Neural cell (in vitro differentiated cells): ENCODE measurements around the gene STX8. TPM values are rescaled to one million over a fixed set of nuclear protein-coding genes. Genes with fewer than 3 reads are reported as not detected.
"Not testable (repeated sequence)": the region's sequence is repeated elsewhere in the genome, so short reads cannot be mapped to it uniquely, and the experiment has no call there.

ENCODE experiments used
- H2AFZ ChIP-seq: fragments of 200-600, 300-800 bp; sonication (generic), shearing (Covaris generic); 2 replicates; pipeline ENCODE4 v1.6.0; 2014; ENCODE audit warnings: low read depth, mild to moderate bottlenecking, antibody characterized with exemption, low read length, moderate library complexity
- H3F3A ChIP-seq: fragments of 200-600 bp; shearing (Covaris generic); 2 replicates; pipeline ENCODE4 v1.6.1; 2016; ENCODE audit warnings: mild to moderate bottlenecking, moderate library complexity, mixed read lengths, antibody characterized with exemption, low read length; ENCODE audit not compliant: insufficient read depth, poor library complexity, severe bottlenecking
- H3K27ac ChIP-seq: fragments of 200-600, 300-800 bp; sonication (generic), shearing (Covaris generic); 2 replicates; pipeline ENCODE4 v1.5.1; 2014; ENCODE audit warnings: mild to moderate bottlenecking, low read length, moderate library complexity
- H3K27me3 ChIP-seq: fragments of 300-800, 200-600 bp; sonication (generic), shearing (Covaris generic); 2 replicates; pipeline ENCODE4 v1.6.0; 2014; ENCODE audit warnings: mild to moderate bottlenecking, low read depth, low read length, moderate library complexity; ENCODE audit not compliant: insufficient read depth
- H3K36me3 ChIP-seq: fragments of 300-800, 200-600 bp; sonication (generic), shearing (Covaris generic); 2 replicates; pipeline ENCODE4 v1.5.1; 2014; ENCODE audit warnings: mild to moderate bottlenecking, antibody characterized with exemption, low read length, moderate library complexity; ENCODE audit not compliant: insufficient read depth
- H3K4me2 ChIP-seq: fragments of 300-800, 200-600 bp; sonication (generic), shearing (Covaris generic); 2 replicates; pipeline ENCODE4 v1.6.0; 2014; ENCODE audit warnings: mild to moderate bottlenecking, low read length
- H3K4me3 ChIP-seq: fragments of 300-800, 200-600 bp; sonication (generic), shearing (Covaris generic); 2 replicates; pipeline ENCODE4 v1.5.1; 2014; ENCODE audit warnings: mild to moderate bottlenecking, low read length, moderate library complexity
- H3K79me2 ChIP-seq: fragments of 200-600 bp; shearing (Covaris generic); replicated peaks from 2 replicates; pipeline ENCODE4 v1.6.0; 2014; ENCODE audit warnings: mild to moderate bottlenecking, low read length, moderate library complexity; ENCODE audit not compliant: insufficient read depth
- H3K9ac ChIP-seq: fragments of 300-800, 200-600 bp; sonication (generic), shearing (Covaris generic); 2 replicates; pipeline ENCODE4 v1.6.1; 2016; ENCODE audit warnings: mild to moderate bottlenecking, low read length, mixed read lengths
- H3K9me2 ChIP-seq: fragments of 200-600 bp; shearing (Covaris generic); 2 replicates; pipeline ENCODE4 v1.6.1; 2016; ENCODE audit warnings: mild to moderate bottlenecking, low read length, mixed read lengths; ENCODE audit not compliant: insufficient read depth
- H3K9me3 ChIP-seq: fragments of 200-600, 300-800 bp; sonication (generic), shearing (Covaris generic); 2 replicates; pipeline ENCODE4 v1.6.1; 2016; ENCODE audit warnings: mild to moderate bottlenecking, mixed run types, low read length, moderate library complexity, mixed read lengths
- H4K20me1 ChIP-seq: fragments of 200-600 bp; shearing (Covaris generic); 2 replicates; pipeline ENCODE4 v1.6.1; 2016; ENCODE audit warnings: mild to moderate bottlenecking, mixed run types; ENCODE audit not compliant: insufficient read depth
- EP300 ChIP-seq: fragments of 450-650 bp; conservative IDR thresholded peaks from 2 replicates; pipeline ENCODE4 v1.6.1; 2014; ENCODE audit warnings: antibody characterized with exemption, mild to moderate bottlenecking, moderate library complexity; ENCODE audit not compliant: poor library complexity, severe bottlenecking
- EZH2 ChIP-seq: fragments of 200-600, 300-800 bp; shearing (Covaris generic), sonication (generic); IDR thresholded peaks from 2 replicates; pipeline ENCODE4 v1.6.1; 2014; ENCODE audit warnings: antibody characterized with exemption, low read length, borderline replicate concordance, mild to moderate bottlenecking; ENCODE audit not compliant: insufficient read depth, poor library complexity, severe bottlenecking
- MXI1 ChIP-seq: fragments of 450-650 bp; conservative IDR thresholded peaks from 2 replicates; pipeline ENCODE4 v1.6.1; 2014; ENCODE audit warnings: antibody characterized with exemption, mild to moderate bottlenecking; ENCODE audit not compliant: poor library complexity, severe bottlenecking
- POLR2AphosphoS5 ChIP-seq: IDR thresholded peaks from 2 replicates; pipeline ENCODE4 v1.6.1; 2012
- RAD21 ChIP-seq: fragments of 450-650 bp; conservative IDR thresholded peaks from 2 replicates; pipeline ENCODE4 v1.6.1; 2014; ENCODE audit warnings: antibody characterized with exemption, mild to moderate bottlenecking, moderate library complexity
- SMC3 ChIP-seq: fragments of 450-650 bp; conservative IDR thresholded peaks from 2 replicates; pipeline ENCODE4 v1.6.1; 2014; ENCODE audit warnings: antibody characterized with exemption, mild to moderate bottlenecking, moderate library complexity; ENCODE audit not compliant: poor library complexity
- polyA plus RNA-seq: library from polyadenylated mRNA; depleted of rRNA; stranded (reverse); fragments of >200 nt; gene quantifications from 2 replicates; pipeline ENCODE4 v1.2.3, GENCODE V29; 2014
- TF ChIP-seq, protein P1 (sequence below): IDR thresholded peaks from 2 replicates; pipeline ENCODE4 v1.6.1; 2012; ENCODE audit warnings: borderline replicate concordance
- TF ChIP-seq, protein P2 (sequence below): fragments of 450-650 bp; IDR thresholded peaks from 2 replicates; pipeline ENCODE4 v1.5.1; 2014; ENCODE audit warnings: antibody characterized with exemption, mild to moderate bottlenecking, moderate library complexity; ENCODE audit not compliant: poor library complexity, severe bottlenecking

Gene STX8
- polyA plus RNA-seq, 1 donor from 2014 or later: 100 TPM

DNA sequence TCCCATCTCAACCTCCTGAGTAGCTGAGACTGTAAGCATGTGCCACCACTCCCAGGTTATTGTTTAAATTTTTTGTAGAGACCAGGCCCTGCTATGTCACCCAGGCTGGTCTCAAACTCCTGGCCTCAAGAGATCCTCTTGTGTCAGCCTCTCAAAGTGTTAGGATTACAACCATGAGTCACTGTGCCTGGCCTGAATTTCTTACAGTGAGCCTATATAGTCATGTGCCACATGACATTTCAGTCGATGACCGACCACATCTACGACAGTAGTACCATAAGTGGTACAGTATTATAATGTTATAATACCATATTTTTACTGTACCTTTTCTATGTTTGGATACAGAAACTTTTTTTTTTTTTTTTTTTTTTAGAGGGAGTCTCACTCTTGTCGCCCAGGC lies 195.3 kb downstream of the STX8 start:
- Histone ChIP-seq H3K4me2 (no peak overlapping the region), H3K79me2 (no peaks in the 10 kb centered on the region), H3K27me3 (no peaks in the 10 kb centered on the region), H3K9ac (no peak overlapping the region), H2AFZ (no peak overlapping the region), H3K9me2 (no peaks in the 10 kb centered on the region), H4K20me1 (no peaks in the 10 kb centered on the region), H3K36me3 (no peaks in the 10 kb centered on the region), H3F3A (no peaks in the 10 kb centered on the region), H3K4me3 (no peak overlapping the region), H3K9me3 (no peaks in the 10 kb centered on the region), H3K27ac (no peak overlapping the region)
- TF ChIP-seq POLR2AphosphoS5: no peak
- TF ChIP-seq, protein P1, sequence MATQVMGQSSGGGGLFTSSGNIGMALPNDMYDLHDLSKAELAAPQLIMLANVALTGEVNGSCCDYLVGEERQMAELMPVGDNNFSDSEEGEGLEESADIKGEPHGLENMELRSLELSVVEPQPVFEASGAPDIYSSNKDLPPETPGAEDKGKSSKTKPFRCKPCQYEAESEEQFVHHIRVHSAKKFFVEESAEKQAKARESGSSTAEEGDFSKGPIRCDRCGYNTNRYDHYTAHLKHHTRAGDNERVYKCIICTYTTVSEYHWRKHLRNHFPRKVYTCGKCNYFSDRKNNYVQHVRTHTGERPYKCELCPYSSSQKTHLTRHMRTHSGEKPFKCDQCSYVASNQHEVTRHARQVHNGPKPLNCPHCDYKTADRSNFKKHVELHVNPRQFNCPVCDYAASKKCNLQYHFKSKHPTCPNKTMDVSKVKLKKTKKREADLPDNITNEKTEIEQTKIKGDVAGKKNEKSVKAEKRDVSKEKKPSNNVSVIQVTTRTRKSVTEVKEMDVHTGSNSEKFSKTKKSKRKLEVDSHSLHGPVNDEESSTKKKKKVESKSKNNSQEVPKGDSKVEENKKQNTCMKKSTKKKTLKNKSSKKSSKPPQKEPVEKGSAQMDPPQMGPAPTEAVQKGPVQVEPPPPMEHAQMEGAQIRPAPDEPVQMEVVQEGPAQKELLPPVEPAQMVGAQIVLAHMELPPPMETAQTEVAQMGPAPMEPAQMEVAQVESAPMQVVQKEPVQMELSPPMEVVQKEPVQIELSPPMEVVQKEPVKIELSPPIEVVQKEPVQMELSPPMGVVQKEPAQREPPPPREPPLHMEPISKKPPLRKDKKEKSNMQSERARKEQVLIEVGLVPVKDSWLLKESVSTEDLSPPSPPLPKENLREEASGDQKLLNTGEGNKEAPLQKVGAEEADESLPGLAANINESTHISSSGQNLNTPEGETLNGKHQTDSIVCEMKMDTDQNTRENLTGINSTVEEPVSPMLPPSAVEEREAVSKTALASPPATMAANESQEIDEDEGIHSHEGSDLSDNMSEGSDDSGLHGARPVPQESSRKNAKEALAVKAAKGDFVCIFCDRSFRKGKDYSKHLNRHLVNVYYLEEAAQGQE: no peak
- TF ChIP-seq, protein P2, sequence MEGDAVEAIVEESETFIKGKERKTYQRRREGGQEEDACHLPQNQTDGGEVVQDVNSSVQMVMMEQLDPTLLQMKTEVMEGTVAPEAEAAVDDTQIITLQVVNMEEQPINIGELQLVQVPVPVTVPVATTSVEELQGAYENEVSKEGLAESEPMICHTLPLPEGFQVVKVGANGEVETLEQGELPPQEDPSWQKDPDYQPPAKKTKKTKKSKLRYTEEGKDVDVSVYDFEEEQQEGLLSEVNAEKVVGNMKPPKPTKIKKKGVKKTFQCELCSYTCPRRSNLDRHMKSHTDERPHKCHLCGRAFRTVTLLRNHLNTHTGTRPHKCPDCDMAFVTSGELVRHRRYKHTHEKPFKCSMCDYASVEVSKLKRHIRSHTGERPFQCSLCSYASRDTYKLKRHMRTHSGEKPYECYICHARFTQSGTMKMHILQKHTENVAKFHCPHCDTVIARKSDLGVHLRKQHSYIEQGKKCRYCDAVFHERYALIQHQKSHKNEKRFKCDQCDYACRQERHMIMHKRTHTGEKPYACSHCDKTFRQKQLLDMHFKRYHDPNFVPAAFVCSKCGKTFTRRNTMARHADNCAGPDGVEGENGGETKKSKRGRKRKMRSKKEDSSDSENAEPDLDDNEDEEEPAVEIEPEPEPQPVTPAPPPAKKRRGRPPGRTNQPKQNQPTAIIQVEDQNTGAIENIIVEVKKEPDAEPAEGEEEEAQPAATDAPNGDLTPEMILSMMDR: no peak
- no peak for TF ChIP-seq MXI1
- TF ChIP-seq SMC3: no peak
- no peak for TF ChIP-seq EZH2
- no peak for TF ChIP-seq RAD21

DNA sequence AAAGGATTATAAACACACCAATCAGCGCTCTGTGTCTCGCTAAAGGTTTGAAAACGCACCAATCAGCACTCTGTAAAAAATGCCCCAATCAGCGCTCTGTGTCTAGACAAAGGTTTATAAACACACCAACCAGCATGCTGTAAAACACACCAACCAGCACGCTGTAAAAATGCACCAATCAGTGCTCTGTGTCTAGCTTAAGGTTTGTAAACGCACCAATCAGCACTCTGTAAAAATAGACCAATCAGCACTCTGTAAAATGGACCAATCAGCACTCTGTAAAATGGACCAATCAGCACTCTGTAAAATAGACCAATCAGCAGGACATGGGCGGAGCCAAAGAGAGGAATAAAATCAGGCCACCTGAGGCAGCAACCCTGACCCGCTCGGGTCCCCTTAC lies 199.4 kb downstream of the STX8 start:
- not testable (repeated sequence) for H3K9me2 ChIP-seq, H3F3A ChIP-seq, H2AFZ ChIP-seq, H3K4me2 ChIP-seq, H3K27ac ChIP-seq, H3K79me2 ChIP-seq, H3K9me3 ChIP-seq, H3K36me3 ChIP-seq, H4K20me1 ChIP-seq, H3K4me3 ChIP-seq, H3K27me3 ChIP-seq, H3K9ac ChIP-seq

DNA sequence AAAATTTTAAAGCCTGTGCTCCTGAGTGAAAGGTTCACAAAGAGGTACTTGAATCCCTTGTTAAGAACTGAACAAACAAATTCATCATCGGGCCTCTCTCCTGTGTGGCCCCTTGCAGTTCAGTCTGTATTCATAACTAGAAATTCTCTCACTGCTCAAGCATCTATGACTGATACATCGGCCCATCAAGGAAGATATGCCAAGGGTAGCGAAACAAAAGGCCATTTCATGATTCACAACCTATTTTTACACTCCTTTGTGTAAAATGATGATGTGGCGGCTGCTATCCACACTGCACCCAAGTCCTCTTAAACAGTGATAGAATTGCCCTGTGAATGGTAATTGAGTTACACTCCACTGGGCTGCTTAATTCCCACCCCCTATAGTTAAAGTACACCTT lies 204.6 kb downstream of the STX8 start:
- Histone ChIP-seq H3F3A (no peaks in the 10 kb centered on the region), H3K27ac (peak overlapping the region; percentile 71), H3K9me2 (no peaks in the 10 kb centered on the region), H3K4me3 (peak overlapping the region; percentile 1), H3K9ac (peak overlapping the region; percentile 36), H2AFZ (peak overlapping the region; percentile 17), H3K9me3 (no peaks in the 10 kb centered on the region), H3K4me2 (peak overlapping the region; percentile 26), H3K36me3 (no peaks in the 10 kb centered on the region), H4K20me1 (no peaks in the 10 kb centered on the region), H3K79me2 (no peaks in the 10 kb centered on the region), H3K27me3 (no peaks in the 10 kb centered on the region)
- peak; percentile 36 for TF ChIP-seq EP300
- TF ChIP-seq POLR2AphosphoS5: no peak
